Fibroblast of pulmonary artery (primary cell): Measurements from ENCODE around the gene CKB.

Source experiments
- DNase-seq: peaks from one replicate; pipeline ENCODE4 v3.0.0-alpha.2; 2010; ENCODE audit warnings: low read depth
- H3K4me3 ChIP-seq: replicated peaks from 2 replicates; pipeline ENCODE4 v1.5.1; 2011; ENCODE audit warnings: low read depth, mild to moderate bottlenecking, control low read depth, low read length, moderate library complexity
- TF ChIP-seq, protein P1 (sequence below): IDR thresholded peaks from 2 replicates; pipeline ENCODE4 v1.5.1; 2011; ENCODE audit warnings: mild to moderate bottlenecking, control low read depth, low read length, inconsistent platforms; ENCODE audit errors: missing control alignments

CKB gene

GRCh38 chr14:103510724-103511693 is 11.6 kb downstream of the CKB start:
- no peak for DNase-seq
- no peak overlapping the region for H3K4me3 ChIP-seq
- TF ChIP-seq, protein P1, sequence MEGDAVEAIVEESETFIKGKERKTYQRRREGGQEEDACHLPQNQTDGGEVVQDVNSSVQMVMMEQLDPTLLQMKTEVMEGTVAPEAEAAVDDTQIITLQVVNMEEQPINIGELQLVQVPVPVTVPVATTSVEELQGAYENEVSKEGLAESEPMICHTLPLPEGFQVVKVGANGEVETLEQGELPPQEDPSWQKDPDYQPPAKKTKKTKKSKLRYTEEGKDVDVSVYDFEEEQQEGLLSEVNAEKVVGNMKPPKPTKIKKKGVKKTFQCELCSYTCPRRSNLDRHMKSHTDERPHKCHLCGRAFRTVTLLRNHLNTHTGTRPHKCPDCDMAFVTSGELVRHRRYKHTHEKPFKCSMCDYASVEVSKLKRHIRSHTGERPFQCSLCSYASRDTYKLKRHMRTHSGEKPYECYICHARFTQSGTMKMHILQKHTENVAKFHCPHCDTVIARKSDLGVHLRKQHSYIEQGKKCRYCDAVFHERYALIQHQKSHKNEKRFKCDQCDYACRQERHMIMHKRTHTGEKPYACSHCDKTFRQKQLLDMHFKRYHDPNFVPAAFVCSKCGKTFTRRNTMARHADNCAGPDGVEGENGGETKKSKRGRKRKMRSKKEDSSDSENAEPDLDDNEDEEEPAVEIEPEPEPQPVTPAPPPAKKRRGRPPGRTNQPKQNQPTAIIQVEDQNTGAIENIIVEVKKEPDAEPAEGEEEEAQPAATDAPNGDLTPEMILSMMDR = no peak

GRCh38 chr14:103509864-103510723 is 12.5 kb downstream of the CKB start:
- TF ChIP-seq, protein P1 = no peak
- no peak for DNase-seq
- no peak overlapping the region for H3K4me3 ChIP-seq

DNA sequence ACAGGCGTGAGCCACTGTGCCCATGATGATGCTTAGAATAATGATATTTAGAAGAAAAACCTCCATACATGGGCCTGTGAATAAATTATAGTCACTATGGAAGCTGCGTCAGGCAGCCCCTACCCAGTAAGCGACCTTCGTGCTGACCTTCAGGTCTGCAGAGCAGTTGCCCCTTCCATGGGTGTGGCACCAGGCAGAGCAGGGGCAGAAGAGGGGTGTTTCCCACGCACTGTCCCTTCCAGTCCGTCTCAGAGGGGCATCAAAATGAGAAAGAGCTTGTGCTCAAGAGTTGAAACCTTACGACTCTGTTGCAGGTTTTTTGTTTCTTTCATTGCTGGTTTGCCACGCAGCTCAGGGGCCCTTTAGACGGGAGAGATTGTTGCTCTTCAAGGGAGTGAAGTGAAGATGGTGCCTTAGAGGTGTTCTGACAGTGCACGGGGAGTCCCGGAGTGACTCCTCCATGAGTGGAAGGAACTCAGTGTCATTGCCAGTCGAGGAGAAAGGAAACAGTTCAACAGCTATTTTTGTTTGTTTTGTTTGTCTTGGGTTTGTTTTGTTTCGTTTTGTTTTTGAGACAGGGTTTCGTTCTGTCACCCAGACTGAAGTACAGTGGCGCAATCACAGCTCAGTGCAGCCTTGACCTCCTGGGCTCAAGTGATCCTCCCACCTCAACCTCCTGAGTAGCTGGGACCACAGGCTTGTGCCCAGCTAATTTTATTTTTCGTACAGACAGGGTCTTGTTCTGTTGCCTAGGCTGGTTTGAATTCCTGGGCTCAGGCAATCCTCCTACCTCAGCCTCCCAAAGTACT is 13.9 kb downstream of the CKB start:
- no peak for DNase-seq
- H3K4me3 ChIP-seq = no peak overlapping the region
- TF ChIP-seq, protein P1 = no peak

GRCh38 chr14:103507751-103508150 is 14.9 kb downstream of the CKB start:
- TF ChIP-seq, protein P1 = no peak
- DNase-seq = no peak
- no peak overlapping the region for H3K4me3 ChIP-seq

- TF ChIP-seq, protein P1 = no peak
- no peak for DNase-seq
These were observed 17.6 kb downstream of the CKB start for GRCh38 chr14:103504991-103505565.

GRCh38 chr14:103503296-103503695 is 19.3 kb downstream of the CKB start:
- TF ChIP-seq, protein P1 = no peak
- no peak for DNase-seq
- H3K4me3 ChIP-seq = no peak overlapping the region

More at GRCh38 chr14:103504991-103505565, 17.6 kb downstream of the CKB start:
- H3K4me3 ChIP-seq = no peak overlapping the region
